Panc1 (cell line): ENCODE data around the gene KCNH3. TPM values are rescaled to one million over a fixed set of nuclear protein-coding genes. Genes with fewer than 3 reads are reported as not detected.
"Not testable (repeated sequence)": the region's sequence is repeated elsewhere in the genome, so short reads cannot be mapped to it uniquely, and the experiment has no call there.

Experiments used
- ATAC-seq: fragments of 200-7000 bp; cut with Tn5 transposase; 2 replicates; pipeline ENCODE4 v1.9.1; 2020; ENCODE audit warnings: mild to moderate bottlenecking, moderate library complexity
- BruUV-seq: library from RNA; stranded (reverse); fragments of 400-500 nt; replicated peaks from 2 replicates; lab custom pipeline; 2021; lab: Mats Ljungman, UMichigan
- CTCF ChIA-PET: fragments of 300-600 bp; sonication (Branson Sonifier 250); formaldehyde crosslinking; loops from one replicate; lab custom pipeline; 2022; ENCODE audit warnings: antibody characterized with exemption; lab: Charles Lee
- POLR2A ChIA-PET: fragments of 300-600 bp; sonication (Branson Sonifier 250); formaldehyde crosslinking; loops from one replicate; lab custom pipeline; 2022; ENCODE audit warnings: antibody characterized with exemption; lab: Charles Lee
- DNase-seq: peaks from one replicate; pipeline ENCODE4 v3.0.0-alpha.2; 2010; ENCODE audit warnings: low read depth, low spot score
- H3K27ac ChIP-seq: 2 replicates; pipeline ENCODE4 v1.5.1; 2011; ENCODE audit warnings: mild to moderate bottlenecking, low read length, inconsistent platforms
- H3K27me3 ChIP-seq: fragments of 200-500 bp; sonication (Bioruptor generic); 2 replicates; pipeline ENCODE4 v1.6.0; 2014; ENCODE audit warnings: low read length, inconsistent platforms; ENCODE audit not compliant: control insufficient read depth, insufficient read depth
- H3K36me3 ChIP-seq: fragments of 200-500 bp; sonication (Bioruptor generic); 2 replicates; pipeline ENCODE4 v1.5.1; 2014; ENCODE audit warnings: inconsistent platforms, mild to moderate bottlenecking, low read length, moderate library complexity; ENCODE audit not compliant: control insufficient read depth, insufficient read depth
- H3K4me1 ChIP-seq: 2 replicates; pipeline ENCODE4 v1.5.1; 2011; ENCODE audit warnings: inconsistent platforms, mild to moderate bottlenecking, low read length, moderate library complexity; ENCODE audit not compliant: control insufficient read depth, insufficient read depth
- H3K4me3 ChIP-seq, 2 experiments: 2 replicates each; pipeline ENCODE4 v1.5.1; 2011 to 2012; ENCODE audit warnings: low read depth in 2 of 2, low read length in 2 of 2, mild to moderate bottlenecking in 2 of 2, inconsistent platforms in 1 of 2, moderate library complexity in 1 of 2
- H3K9me3 ChIP-seq: fragments of 200-500 bp; sonication (Bioruptor generic); 2 replicates; pipeline ENCODE4 v1.5.1; 2014; ENCODE audit warnings: low read depth, mild to moderate bottlenecking, inconsistent platforms, low read length, moderate library complexity; ENCODE audit not compliant: control insufficient read depth, insufficient read depth
- CTCF ChIP-seq: fragments of 450-650 bp; IDR thresholded peaks from 2 replicates; pipeline ENCODE4 v1.5.1; 2017; ENCODE audit warnings: mild to moderate bottlenecking
- POLR2AphosphoS5 ChIP-seq: IDR thresholded peaks from 2 replicates; pipeline ENCODE4 v1.6.1; 2012; ENCODE audit warnings: mild to moderate bottlenecking, low read depth, low read length, moderate library complexity
- REST ChIP-seq, 2 experiments: IDR thresholded peaks; 2 replicates each; pipeline ENCODE4 v1.6.1; 2011 to 2012; ENCODE audit warnings: low read depth in 2 of 2, control low read depth in 1 of 2, low read length in 1 of 2, mild to moderate bottlenecking in 1 of 2, moderate library complexity in 1 of 2; ENCODE audit not compliant: insufficient read depth in 1 of 2
- SIN3A ChIP-seq: IDR thresholded peaks from 2 replicates; pipeline ENCODE4 v1.6.1; 2012; ENCODE audit warnings: low read depth, mild to moderate bottlenecking, low read length, moderate library complexity, borderline replicate concordance; ENCODE audit not compliant: insufficient read depth
- TCF7L2 ChIP-seq: IDR thresholded peaks from 2 replicates; pipeline ENCODE4 v1.6.1; 2011; ENCODE audit warnings: mild to moderate bottlenecking, low read depth, low read length, inconsistent platforms
- in situ Hi-C: cut with HindIII; loops from 2 replicates; pipeline ENCODE4 v1.10.0; 2016; ENCODE audit warnings: low sequenced_read_pairs, low pct_unique_long_range_greater_than_20kb
- intact Hi-C: fragments of 100-400 bp; cut with micrococcal nuclease; formaldehyde crosslinking; loops from one replicate; pipeline ENCODE4 v1.10.0; 2022; ENCODE audit not compliant: unreplicated experiment
- total RNA-seq: library from RNA; stranded (reverse); gene quantifications from one replicate; pipeline ENCODE4 v1.2.1, GENCODE V29; 2021; ENCODE audit not compliant: unreplicated experiment

Gene KCNH3
- total RNA-seq, 1 experiment from 2014 or later, result 0.64 TPM

- CTCF ChIA-PET, result no interaction called here
- intact Hi-C loops, result no loop called here
- H3K27ac ChIP-seq, result no peak overlapping the region
These were observed 7.1 kb upstream of the KCNH3 start for GRCh38 chr12:49531745-49532144.

DNA sequence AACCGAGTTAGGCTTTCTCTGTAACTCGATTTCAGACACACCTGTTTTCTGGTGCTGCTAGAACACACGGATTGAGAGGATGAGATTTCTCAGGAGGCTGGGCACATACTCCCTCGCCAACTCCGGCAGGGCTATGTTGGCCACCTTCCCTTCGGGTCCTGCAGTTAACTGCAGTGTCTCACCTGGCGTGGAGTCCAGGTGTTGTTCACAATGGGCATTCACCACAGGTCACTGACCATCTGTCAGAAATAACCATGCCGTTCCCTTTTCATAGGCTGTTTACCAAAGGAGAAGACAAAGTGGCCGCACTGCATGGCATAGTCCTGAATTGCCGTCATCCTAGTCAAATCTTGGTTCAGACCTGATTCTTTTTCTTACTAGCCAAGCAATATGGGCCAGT lies 5.5 kb upstream of the KCNH3 start:
- TF ChIP-seq CTCF (no peak), REST (IDR thresholded peaks at IDR 0.05; ENCODE audit: insufficient read depth in 1 of 2, low read depth in 2 of 2, low read length in 1 of 2) (no peak), POLR2AphosphoS5 (no peak), TCF7L2 (no peak), SIN3A (no peak)
- no peak overlapping the region for H3K4me3 ChIP-seq
- no TSS peak for BruUV-seq

More at GRCh38 chr12:49531745-49532144, 7.1 kb upstream of the KCNH3 start:
- DNase-seq (no peak), ATAC-seq (no peak)
- no TSS peak for BruUV-seq
- in situ Hi-C loops, result no loop called here
- Histone ChIP-seq H3K36me3 (peaks cover 5% of the 10 kb centered on the region; the same call in 1 of the 2 replicates), H3K4me1 (peaks cover 3% of the 10 kb centered on the region; the same call in 1 of the 2 replicates), H3K9me3 (no peaks in the 10 kb centered on the region), H3K4me3 (no peak overlapping the region), H3K27me3 (no peaks in the 10 kb centered on the region)
- POLR2A ChIA-PET, result interaction anchor here (0.6 kb wide), 1 partner anchor 1349 kb away, joined by 3 read pairs; no protein-coding TSS in a partner anchor
- no peak for TF ChIP-seq CTCF
- TF ChIP-seq SIN3A, result no peak
- TF ChIP-seq POLR2AphosphoS5, result no peak
- no peak for TF ChIP-seq REST (IDR thresholded peaks at IDR 0.05; ENCODE audit: insufficient read depth in 1 of 2, low read depth in 2 of 2, low read length in 1 of 2)
- no peak for TF ChIP-seq TCF7L2

GRCh38 chr12:49534122-49534521 lies 4.7 kb upstream of the KCNH3 start:
- BruUV-seq, in situ Hi-C loops, ATAC-seq: not testable (repeated sequence)

More for the DNA sequence above, 5.5 kb upstream of the KCNH3 start:
- in situ Hi-C loops (no loop called here), intact Hi-C loops (no loop called here)
- CTCF ChIA-PET, result no interaction called here
- H3K27ac ChIP-seq, result no peak overlapping the region
- DNase-seq, result no peak
- no peak for ATAC-seq
- no peaks in the 10 kb centered on the region for H3K36me3 ChIP-seq
- peaks cover 4% of the 10 kb centered on the region; the same call in 1 of the 2 replicates for H3K27me3 ChIP-seq
- POLR2A ChIA-PET, result interaction anchor here (0.7 kb wide), 1 partner anchor 123 kb away, joined by 6 read pairs; no protein-coding TSS in a partner anchor
- no peaks in the 10 kb centered on the region for H3K9me3 ChIP-seq
- H3K4me1 ChIP-seq, result peaks cover 7% of the 10 kb centered on the region

More at GRCh38 chr12:49534122-49534521, 4.7 kb upstream of the KCNH3 start:
- H3K9me3 ChIP-seq, intact Hi-C loops, H3K4me3 ChIP-seq, POLR2A ChIA-PET, H3K4me1 ChIP-seq, H3K36me3 ChIP-seq, DNase-seq, H3K27ac ChIP-seq, H3K27me3 ChIP-seq: not testable (repeated sequence)
- CTCF ChIA-PET, result interaction anchor here (0.7 kb wide), 1 partner anchor 23 kb away, joined by 7 read pairs; no protein-coding TSS in a partner anchor
